Pulmonary artery endothelial cell (primary cell): Measurements from ENCODE around the gene HIPK3. TPM values are rescaled to one million over a fixed set of nuclear protein-coding genes. Genes with fewer than 3 reads are reported as not detected.
"Not testable (repeated sequence)": the region's sequence is repeated elsewhere in the genome, so short reads cannot be mapped to it uniquely, and the experiment has no call there.

ENCODE experiments used
- DNase-seq: peaks from one replicate; pipeline ENCODE4 v3.0.0-alpha.2; 2011; ENCODE audit warnings: low read depth, low spot score
- total RNA-seq: library from RNA; depleted of rRNA; stranded (reverse); fragments of >200 nt; gene quantifications from 2 replicates; pipeline ENCODE4 v1.2.3, GENCODE V29; 2014

The HIPK3 gene
- total RNA-seq, 1 donor from 2014 or later = 66.9 TPM

GRCh38 chr11:33258631-33259205 lies 1.5 kb downstream of the HIPK3 start:
- DNase-seq = no peak

DNA sequence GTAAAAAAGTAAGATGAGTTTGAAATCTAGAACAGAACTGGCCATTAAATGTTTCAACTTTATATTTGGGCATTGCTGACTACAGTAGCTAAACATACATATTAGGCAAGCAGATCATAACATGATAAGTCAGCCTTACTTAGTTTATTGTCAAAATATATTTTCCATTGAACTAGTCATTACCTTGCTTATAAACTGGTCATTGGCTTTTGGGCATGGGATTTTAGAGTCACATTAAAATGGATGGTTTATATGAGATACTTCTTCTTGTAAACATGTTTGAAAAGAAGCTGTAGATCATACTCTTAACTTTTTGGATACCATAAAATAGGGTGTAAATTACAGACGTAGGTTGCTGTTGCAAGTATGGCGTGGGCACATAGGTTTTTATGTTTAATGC lies 2.7 kb downstream of the HIPK3 start:
- no peak for DNase-seq

DNA sequence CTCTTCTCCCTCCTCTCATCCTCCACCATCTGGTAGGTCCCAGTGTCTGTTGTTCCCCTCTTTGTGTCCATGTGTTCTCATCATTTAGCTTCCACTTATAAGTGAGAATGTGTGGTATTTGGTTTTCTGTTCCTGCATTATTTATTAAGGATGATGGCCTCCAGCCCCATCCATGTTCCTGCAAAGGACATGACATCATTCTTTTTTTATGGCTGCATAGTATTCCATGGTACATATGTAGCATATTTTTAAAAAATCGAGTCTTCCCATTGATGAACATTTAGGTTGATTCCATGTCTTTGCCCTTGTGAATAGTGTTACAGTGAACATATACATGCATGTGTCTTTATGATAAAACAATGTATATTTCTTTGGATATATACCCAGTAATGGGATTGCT lies 4.2 kb downstream of the HIPK3 start:
- not testable (repeated sequence) for DNase-seq

DNA sequence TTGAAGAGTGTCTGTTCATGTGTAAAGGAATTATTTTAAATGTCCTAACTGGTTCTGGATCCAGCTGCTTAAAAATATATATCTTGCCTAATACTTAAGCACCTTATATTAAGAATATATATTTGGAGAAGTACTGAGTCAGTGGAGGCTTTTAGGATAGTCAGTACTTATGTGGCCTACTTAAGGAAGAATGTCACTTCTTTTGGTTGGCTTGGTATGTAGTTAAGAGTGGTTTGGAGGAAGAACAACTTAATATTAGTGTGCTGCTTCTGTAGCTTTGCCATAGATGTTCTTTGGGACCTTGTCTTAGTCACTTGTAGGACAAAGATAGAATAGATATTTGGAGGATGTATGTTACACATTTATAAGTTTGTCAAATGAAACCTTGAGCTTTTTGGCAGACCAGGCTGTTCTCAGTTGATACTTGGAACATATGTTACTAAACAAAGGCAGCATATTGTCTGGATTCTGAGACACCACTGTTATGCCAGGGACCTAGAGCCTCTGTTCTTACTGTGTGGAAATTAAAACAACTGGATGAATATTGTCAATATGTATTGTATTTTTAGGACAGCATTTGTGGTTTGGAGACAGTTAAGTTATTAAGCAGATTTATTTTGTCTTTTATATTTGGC lies 4.9 kb downstream of the HIPK3 start:
- DNase-seq = no peak

DNA sequence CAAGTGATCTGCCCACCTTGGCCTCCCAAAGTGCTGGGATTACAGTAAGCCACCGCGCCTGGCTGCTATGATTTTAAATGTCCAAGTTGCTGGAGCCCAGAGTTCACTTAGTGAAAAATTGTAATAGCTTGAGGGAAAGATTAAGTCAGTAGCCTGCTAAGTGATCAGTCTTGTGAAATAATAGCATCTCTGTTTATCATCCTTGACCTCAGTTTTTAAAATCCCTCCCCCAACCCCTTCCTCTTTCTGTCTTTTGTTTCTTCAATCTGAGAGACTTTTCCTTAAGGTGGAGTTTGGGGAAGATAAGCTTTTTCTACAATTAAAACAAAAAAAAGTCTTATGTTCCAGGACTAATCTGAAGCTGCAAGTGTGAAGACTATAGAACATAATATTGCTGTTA lies 6.4 kb downstream of the HIPK3 start:
- no peak for DNase-seq

GRCh38 chr11:33264926-33265325 lies 7.7 kb downstream of the HIPK3 start:
- DNase-seq = no peak

GRCh38 chr11:33266393-33267215 lies 9.4 kb downstream of the HIPK3 start:
- no peak for DNase-seq

- DNase-seq = no peak
Observed at GRCh38 chr11:33268945-33269540, 11.9 kb downstream of the HIPK3 start.

GRCh38 chr11:33269822-33270221 lies 12.6 kb downstream of the HIPK3 start:
- DNase-seq = no peak

DNA sequence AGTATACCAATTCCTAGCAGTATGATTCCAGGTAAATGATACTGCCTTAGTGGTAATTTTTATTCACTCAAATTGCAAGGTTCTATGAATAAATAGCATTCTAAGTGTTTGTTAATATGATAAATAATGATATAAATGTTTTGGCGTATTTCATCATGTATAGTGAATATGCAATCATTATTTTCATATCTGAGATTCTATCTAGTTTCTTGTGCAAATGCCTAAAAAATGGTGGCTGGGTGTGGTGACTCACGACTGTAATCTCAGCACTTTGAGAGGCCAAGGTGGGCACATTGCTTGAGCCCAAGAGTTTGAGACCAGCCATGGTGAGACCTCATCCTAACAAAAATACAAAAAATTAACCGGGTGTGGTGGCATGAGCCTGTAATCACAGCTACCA lies 13.9 kb downstream of the HIPK3 start:
- no peak for DNase-seq

GRCh38 chr11:33272338-33273107 lies 15.3 kb downstream of the HIPK3 start:
- no peak for DNase-seq

DNA sequence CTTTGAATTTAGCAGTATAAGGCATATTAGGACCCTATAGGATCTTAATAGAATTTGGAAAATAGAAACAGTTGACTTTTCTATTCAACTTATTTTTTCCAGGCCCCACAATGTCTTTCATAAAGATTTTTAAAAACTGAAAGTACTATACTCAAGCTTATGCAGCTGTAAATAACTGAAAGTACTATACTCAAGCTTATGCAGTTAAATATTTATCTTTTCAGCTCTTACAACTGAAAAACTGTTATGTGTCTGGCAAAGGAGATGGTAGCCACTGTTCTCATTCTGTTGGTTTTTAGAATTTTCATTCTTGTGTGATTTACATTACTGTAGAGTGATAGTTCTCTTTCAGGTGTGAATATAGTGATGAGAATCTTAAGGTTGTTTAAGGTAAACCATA lies 16.5 kb downstream of the HIPK3 start:
- DNase-seq = no peak

DNA sequence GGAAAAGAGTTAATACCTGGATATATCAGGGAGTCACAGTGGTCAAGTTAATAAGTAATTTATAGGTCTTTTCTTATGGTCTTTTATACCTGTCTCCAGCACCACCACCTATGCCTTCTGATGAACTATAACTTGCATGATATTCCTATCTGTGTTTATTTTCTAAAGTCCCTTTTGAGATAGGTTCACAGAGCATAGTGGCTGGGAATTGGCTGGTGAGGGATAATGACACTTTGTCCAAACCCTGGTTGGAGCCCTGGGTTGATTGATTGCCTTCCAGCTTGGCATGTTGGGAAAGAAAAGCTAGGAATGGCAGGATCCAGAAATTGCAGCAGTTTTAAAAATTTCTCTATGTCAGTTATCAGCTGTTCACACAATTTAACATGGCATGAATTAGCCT lies 23.2 kb downstream of the HIPK3 start:
- no peak for DNase-seq

DNA sequence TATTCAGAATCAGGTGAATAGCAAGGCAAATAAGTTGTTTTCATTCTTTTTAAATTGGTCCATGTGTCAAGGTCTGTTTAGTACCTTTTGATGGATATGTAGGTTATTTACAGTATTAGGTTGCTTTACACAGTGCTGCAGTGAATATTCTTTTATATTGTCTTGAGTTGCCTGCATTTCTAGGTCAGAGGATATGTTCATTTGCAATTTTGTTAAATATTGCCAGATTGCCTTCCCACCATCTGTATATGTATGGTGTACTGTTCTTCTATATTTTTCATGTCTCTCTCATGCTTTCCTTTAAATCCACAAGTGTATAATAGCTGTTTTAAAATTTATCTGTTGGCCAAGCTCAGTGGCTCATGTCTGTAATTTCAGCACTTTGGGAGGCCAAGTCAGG lies 24.6 kb downstream of the HIPK3 start:
- no peak for DNase-seq

DNA sequence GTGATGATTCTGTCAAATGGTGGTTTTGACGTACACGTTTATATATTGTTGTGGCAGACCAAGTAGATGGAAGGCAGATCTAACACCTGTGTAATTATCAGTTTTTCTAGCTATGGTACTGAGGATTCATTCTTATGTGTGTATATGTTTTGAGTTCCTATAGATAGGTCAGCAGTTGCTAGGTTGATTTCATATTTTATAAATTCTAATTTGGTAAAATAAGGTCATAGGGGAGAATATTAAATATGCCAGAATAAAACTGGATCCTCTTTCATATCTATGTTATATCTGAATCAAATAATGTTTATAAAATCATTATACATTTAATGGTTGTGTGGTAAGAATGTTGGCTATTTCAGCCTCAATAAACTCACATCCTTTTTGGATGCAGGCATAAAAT lies 27.6 kb downstream of the HIPK3 start:
- no peak for DNase-seq

DNA sequence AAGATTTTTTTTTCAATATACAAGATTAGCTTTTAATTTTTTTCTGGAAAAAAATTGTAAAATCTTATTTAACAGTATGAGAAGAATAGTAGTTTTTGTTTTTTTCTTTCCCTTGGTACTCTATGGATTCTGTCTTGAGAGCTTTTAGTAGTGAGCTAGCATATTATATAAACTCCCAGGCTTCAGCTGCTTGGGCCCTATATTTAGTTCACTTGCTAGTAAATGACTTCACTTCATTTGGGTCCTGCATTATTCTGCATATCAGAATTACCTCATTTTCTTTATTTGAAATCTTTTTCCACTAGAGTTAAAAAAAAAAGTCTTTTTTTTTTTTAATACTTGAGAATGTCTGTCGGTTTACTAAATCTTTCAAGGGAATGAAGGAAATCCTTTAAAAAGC lies 33.1 kb downstream of the HIPK3 start:
- DNase-seq = no peak

- DNase-seq = no peak
Observed at GRCh38 chr11:33291004-33291777, 34.0 kb downstream of the HIPK3 start.

DNA sequence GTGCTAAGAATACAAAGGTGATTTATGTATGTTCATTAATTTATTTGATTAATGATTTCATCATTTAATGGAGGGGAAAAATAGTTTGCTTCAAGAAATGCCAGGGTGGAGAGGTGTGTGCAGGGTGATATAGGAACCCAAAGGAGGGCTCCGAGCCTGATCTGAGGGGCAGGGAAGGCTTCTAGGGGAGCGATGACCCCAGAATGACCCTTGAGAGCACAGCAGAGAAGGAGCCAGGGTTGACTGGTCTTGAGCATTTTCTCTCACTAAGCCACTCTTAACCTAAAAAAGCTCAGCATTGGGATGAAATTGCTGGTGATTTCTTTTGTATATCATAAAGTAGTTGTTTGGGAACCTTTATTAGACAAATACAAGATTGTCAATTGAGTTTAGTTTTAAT lies 35.1 kb downstream of the HIPK3 start:
- DNase-seq = no peak

DNA sequence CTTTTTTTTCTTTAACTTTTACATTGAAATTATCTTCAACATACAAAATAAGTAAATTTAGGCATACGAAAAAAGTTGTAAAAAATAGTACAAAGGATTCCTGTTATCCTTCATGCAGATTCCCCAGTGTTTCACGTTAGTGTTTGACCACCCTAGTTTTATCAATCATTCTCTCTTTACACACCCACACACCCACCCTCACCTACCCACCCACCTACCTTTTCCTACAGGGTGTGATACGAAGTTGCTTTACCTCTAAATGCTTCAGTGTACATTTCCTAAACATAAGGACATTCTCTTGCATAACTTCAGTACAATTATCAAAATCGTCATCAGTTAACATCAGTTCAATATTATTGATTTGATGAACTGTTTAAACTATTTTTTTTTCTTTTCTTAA lies 37.0 kb downstream of the HIPK3 start:
- no peak for DNase-seq

DNA sequence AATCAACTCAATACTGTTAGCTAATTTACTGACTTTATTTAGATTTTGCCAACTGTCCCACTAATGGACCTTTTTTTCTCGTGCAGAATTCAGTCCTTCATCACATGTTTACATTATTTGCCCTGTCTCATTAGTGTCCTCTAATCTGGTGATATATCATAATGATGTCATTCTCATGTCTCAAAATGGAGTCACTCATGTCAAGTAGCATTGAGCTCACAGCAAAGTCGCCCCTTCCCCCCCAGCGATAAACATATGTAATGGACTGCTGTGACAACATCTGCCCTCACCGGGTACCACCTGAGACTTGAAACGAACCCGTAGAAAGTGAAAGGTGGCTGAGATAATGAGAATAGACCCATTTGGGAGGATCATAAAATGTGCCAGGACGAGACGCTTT lies 37.6 kb downstream of the HIPK3 start:
- DNase-seq = no peak

DNA sequence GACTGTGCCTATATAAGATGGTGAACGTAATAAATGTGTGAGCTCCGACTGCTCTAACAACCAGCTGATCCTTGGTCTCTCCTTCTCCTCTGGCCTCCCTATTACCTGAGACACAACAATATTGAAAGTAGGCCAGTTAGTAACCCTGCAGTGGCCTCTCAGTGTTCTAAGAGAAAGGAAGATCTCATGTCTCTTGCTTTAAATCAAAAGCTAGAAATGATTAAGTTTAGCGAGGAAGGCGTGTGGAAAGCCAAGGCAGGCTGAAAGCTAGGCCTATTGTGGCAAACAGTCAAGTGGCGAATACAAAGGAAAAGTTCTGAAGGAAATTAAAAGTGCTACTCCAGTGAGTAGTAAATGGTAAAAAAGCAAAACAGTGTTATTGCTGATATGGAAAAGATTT lies 39.5 kb downstream of the HIPK3 start:
- DNase-seq = no peak
